ENCODE measurements around the gene ZNF587.

Gene ZNF587

GRCh38 chr19:57903618-57904184 lies 54.0 kb downstream of the ZNF587 start:
- Histone ChIP-seq H3K27me3 (ENCODE audit: insufficient read depth, low read length) (no peaks in the 10 kb centered on the region), H3K9me3 (ENCODE audit: low read length) (0 out of 2 replicates have a peak, but pooled peaks cover 4% of the 10 kb centered on the region), H3K4me3 (ENCODE audit: low read depth, low read length, poor library complexity, severe bottlenecking) (no peak overlapping the region), H3K9me2 (ENCODE audit: low read depth, low read length) (no peaks in the 10 kb centered on the region), H3K4me1 (ENCODE audit: insufficient read depth, low read length, severe bottlenecking) (no peaks in the 10 kb centered on the region), H3K79me2 (ENCODE audit: insufficient read depth, low read length) (no peaks in the 10 kb centered on the region), H3K9ac (ENCODE audit: low read length) (no peak overlapping the region), H2AFZ (ENCODE audit: low read length) (no peak overlapping the region), H3F3A (ENCODE audit: insufficient read depth, low read length) (no peaks in the 10 kb centered on the region), H3K27ac (ENCODE audit: low read depth, low read length, poor library complexity, severe bottlenecking) (no peak overlapping the region), H4K20me1 (ENCODE audit: insufficient read depth, low read length) (no peaks in the 10 kb centered on the region), H3K4me2 (ENCODE audit: low read length) (no peak overlapping the region), H3K36me3 (ENCODE audit: insufficient read depth, low read length) (peaks cover 35% of the 10 kb centered on the region)
- TF ChIP-seq CTCF (IDR thresholded peaks at IDR 0.05; ENCODE audit: low read length), result no peak; the same call in 1 of the 2 replicates
- TF ChIP-seq EZH2 (IDR thresholded peaks at IDR 0.05; ENCODE audit: borderline replicate concordance, low read length), result no peak

GRCh38 chr19:57905258-57905657 lies 55.6 kb downstream of the ZNF587 start:
- Histone ChIP-seq H3K9me2 (ENCODE audit: low read depth, low read length) (no peaks in the 10 kb centered on the region), H4K20me1 (ENCODE audit: insufficient read depth, low read length) (no peaks in the 10 kb centered on the region), H3K9ac (ENCODE audit: low read length) (no peak overlapping the region), H3K4me2 (ENCODE audit: low read length) (no peak overlapping the region), H3K79me2 (ENCODE audit: insufficient read depth, low read length) (no peaks in the 10 kb centered on the region), H3K4me3 (ENCODE audit: low read depth, low read length, poor library complexity, severe bottlenecking) (no peak overlapping the region), H3K27ac (ENCODE audit: low read depth, low read length, poor library complexity, severe bottlenecking) (no peak overlapping the region), H3F3A (ENCODE audit: insufficient read depth, low read length) (no peaks in the 10 kb centered on the region), H2AFZ (ENCODE audit: low read length) (no peak overlapping the region), H3K4me1 (ENCODE audit: insufficient read depth, low read length, severe bottlenecking) (no peaks in the 10 kb centered on the region), H3K27me3 (ENCODE audit: insufficient read depth, low read length) (no peaks in the 10 kb centered on the region), H3K9me3 (ENCODE audit: low read length) (0 out of 2 replicates have a peak, but pooled peaks cover 4% of the 10 kb centered on the region), H3K36me3 (ENCODE audit: insufficient read depth, low read length) (peaks cover 46% of the 10 kb centered on the region)
- TF ChIP-seq CTCF (IDR thresholded peaks at IDR 0.05; ENCODE audit: low read length) (no peak), EZH2 (IDR thresholded peaks at IDR 0.05; ENCODE audit: borderline replicate concordance, low read length) (no peak)

GRCh38 chr19:57907394-57907793 lies 57.7 kb downstream of the ZNF587 start:
- no peaks in the 10 kb centered on the region for H3F3A ChIP-seq (ENCODE audit: insufficient read depth, low read length)
- H3K27ac ChIP-seq (ENCODE audit: low read depth, low read length, poor library complexity, severe bottlenecking), result no peak overlapping the region
- H3K9ac ChIP-seq (ENCODE audit: low read length), result no peak overlapping the region
- no peaks in the 10 kb centered on the region for H3K27me3 ChIP-seq (ENCODE audit: insufficient read depth, low read length)
- H3K36me3 ChIP-seq (ENCODE audit: insufficient read depth, low read length), result peaks cover 53% of the 10 kb centered on the region
- no peaks in the 10 kb centered on the region for H3K9me2 ChIP-seq (ENCODE audit: low read depth, low read length)
- TF ChIP-seq EZH2 (IDR thresholded peaks at IDR 0.05; ENCODE audit: borderline replicate concordance, low read length) (no peak), CTCF (IDR thresholded peaks at IDR 0.05; ENCODE audit: low read length) (no peak)
- no peaks in the 10 kb centered on the region for H3K79me2 ChIP-seq (ENCODE audit: insufficient read depth, low read length)
- no peak overlapping the region for H3K4me2 ChIP-seq (ENCODE audit: low read length)
- no peak overlapping the region for H3K4me3 ChIP-seq (ENCODE audit: low read depth, low read length, poor library complexity, severe bottlenecking)
- H3K9me3 ChIP-seq (ENCODE audit: low read length), result 0 out of 2 replicates have a peak, but pooled peaks cover 6% of the 10 kb centered on the region
- no peaks in the 10 kb centered on the region for H3K4me1 ChIP-seq (ENCODE audit: insufficient read depth, low read length, severe bottlenecking)
- H2AFZ ChIP-seq (ENCODE audit: low read length), result no peak overlapping the region
- H4K20me1 ChIP-seq (ENCODE audit: insufficient read depth, low read length), result no peaks in the 10 kb centered on the region
